Right lobe of liver (tissue), 4 donors: ENCODE measurements around the gene SERPIND1.

ENCODE experiments used
- CTCF ChIP-seq, 4 donors: fragments of 200-600 bp in 3 of 4; fragments of 450-650 bp in 1 of 4; IDR thresholded peaks; one replicate each; pipeline versions ENCODE4 v1.5.1 to v1.8.0; 2016 to 2022; ENCODE audit warnings: antibody characterized with exemption in 4 of 4, mild to moderate bottlenecking in 2 of 4
- POLR2A ChIP-seq: fragments of 450-650 bp; IDR thresholded peaks from one replicate; pipeline ENCODE4 v1.6.1; 2017; ENCODE audit warnings: antibody characterized with exemption, mild to moderate bottlenecking
- donor health status: DM: no; HTN: no; CAD: no.
- donor health status: DM: no; HTN: no; CAD: no.
- donor health status: DM: no; HTN: yes; CAD: no.

DNA sequence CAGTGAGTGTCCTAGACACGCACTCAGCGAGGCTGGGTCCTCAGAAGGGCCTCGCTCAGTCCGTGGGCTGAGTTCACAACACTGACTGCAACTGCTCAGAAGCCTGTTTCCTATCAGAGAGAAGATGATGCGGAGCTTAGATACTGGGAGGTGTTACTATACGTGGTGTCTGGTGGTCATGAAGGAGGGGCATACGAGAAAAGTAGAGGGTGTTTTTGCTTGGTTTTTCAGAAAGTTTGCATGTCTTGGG, 9.5 kb upstream of the SERPIND1 start:
- no peak for TF ChIP-seq CTCF (IDR thresholded peaks at IDR 0.05)
- no peak for TF ChIP-seq POLR2A
